AG04450 (cell line): ENCODE results near the gene SF3A1. TPM values are rescaled to one million over a fixed set of nuclear protein-coding genes. Genes with fewer than 3 reads are reported as not detected.

Experiments used
- CTCF ChIA-PET: fragments of 300-600, 350-600 bp; formaldehyde crosslinking; extraction: SDS; loops from one replicate; lab custom pipeline; 2022; ENCODE audit warnings: antibody characterized with exemption, inconsistent platforms; lab: Charles Lee
- POLR2A ChIA-PET: fragments of 350-600 bp; formaldehyde crosslinking; extraction: SDS; loops from one replicate; lab custom pipeline; 2021; ENCODE audit warnings: antibody characterized with exemption, inconsistent platforms; lab: Yijun Ruan, JAX
- DNase-seq: peaks from one replicate; pipeline ENCODE4 v3.0.0-alpha.2; 2011; ENCODE audit warnings: low read depth, low spot score
- H3K27ac ChIP-seq: one replicate; pipeline ENCODE4 v1.5.1; 2012; ENCODE audit warnings: low read depth, low read length, control low read depth
- H3K27me3 ChIP-seq: one replicate; pipeline ENCODE4 v1.6.0; 2012; ENCODE audit warnings: low read length; ENCODE audit not compliant: control insufficient read depth, insufficient read depth
- H3K4me3 ChIP-seq: 2 replicates; pipeline ENCODE4 v1.5.1; 2011; ENCODE audit warnings: mild to moderate bottlenecking, low read depth, low read length, control low read depth
- H3K9me3 ChIP-seq: 2 replicates; pipeline ENCODE4 v1.5.1; 2012; ENCODE audit warnings: low read length; ENCODE audit not compliant: control insufficient read depth, insufficient read depth
- polyA plus RNA-seq: library from polyadenylated mRNA; depleted of rRNA; stranded (reverse); fragments of >200 nt; gene quantifications from 2 replicates; pipeline ENCODE4 v1.2.3, GENCODE V29; 2011
- TF ChIP-seq, protein P1 (sequence below): IDR thresholded peaks from 2 replicates; pipeline ENCODE4 v1.5.1; 2011; ENCODE audit warnings: low read depth, low read length, control low read depth, inconsistent platforms

Gene SF3A1
- polyA plus RNA-seq, 1 experiment = 53.1 TPM

DNA sequence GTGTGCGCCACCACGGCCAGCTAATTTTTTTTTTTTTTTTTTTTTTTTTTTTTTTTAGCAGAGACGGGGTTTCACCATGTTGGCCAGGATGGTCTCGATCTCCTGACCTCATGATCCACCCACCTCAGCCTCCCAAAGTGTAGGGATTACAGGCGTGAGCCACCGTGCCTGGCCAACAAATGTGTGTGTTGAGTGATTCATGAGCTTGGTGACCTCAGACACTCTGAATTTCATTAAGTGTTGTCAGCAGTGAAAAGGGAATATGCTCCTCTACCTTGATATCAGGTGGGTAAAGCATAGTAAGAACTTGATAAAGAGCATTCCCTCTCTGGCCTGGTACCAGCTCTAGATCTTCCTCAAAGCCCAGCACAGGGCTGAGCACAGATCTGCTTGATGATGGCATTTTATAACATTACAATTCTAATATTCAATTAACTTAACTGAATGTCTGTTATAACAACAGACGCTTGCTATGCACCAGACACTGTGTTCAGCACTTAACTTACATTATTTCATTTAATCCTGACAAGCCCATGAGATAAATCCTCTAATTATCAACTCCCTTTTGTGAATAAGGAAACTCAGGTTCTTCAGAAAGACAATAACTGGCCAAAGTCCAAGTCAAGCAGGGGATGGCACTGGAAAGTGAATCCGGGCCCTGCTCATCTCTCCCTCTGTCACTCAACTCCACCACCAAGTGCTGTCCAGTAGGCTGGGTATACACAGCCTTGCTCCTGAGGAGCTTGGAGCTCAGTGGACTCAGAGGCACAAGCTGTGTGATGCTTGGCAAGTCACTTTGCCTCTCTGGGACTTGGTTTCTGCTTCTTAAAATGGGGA lies 42.9 kb downstream of the SF3A1 start:
- ChIA-PET CTCF (interaction anchor here (0.6 to 1.2 kb wide), 2 partner anchors 9 to 26 kb away, joined by 4 read pairs; no protein-coding TSS in a partner anchor), POLR2A (interaction anchor here (1.0 to 1.2 kb wide), 2 partner anchors 13 to 110 kb away, joined by 3 read pairs; partner anchors contain the start of gene TBC1D10A)
- Histone ChIP-seq H3K27me3 (no peaks in the 10 kb centered on the region), H3K4me3 (no peak overlapping the region), H3K27ac (peak overlapping the region; percentile 21), H3K9me3 (no peaks in the 10 kb centered on the region)
- DNase-seq = no peak
- TF ChIP-seq, protein P1, sequence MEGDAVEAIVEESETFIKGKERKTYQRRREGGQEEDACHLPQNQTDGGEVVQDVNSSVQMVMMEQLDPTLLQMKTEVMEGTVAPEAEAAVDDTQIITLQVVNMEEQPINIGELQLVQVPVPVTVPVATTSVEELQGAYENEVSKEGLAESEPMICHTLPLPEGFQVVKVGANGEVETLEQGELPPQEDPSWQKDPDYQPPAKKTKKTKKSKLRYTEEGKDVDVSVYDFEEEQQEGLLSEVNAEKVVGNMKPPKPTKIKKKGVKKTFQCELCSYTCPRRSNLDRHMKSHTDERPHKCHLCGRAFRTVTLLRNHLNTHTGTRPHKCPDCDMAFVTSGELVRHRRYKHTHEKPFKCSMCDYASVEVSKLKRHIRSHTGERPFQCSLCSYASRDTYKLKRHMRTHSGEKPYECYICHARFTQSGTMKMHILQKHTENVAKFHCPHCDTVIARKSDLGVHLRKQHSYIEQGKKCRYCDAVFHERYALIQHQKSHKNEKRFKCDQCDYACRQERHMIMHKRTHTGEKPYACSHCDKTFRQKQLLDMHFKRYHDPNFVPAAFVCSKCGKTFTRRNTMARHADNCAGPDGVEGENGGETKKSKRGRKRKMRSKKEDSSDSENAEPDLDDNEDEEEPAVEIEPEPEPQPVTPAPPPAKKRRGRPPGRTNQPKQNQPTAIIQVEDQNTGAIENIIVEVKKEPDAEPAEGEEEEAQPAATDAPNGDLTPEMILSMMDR = no peak

DNA sequence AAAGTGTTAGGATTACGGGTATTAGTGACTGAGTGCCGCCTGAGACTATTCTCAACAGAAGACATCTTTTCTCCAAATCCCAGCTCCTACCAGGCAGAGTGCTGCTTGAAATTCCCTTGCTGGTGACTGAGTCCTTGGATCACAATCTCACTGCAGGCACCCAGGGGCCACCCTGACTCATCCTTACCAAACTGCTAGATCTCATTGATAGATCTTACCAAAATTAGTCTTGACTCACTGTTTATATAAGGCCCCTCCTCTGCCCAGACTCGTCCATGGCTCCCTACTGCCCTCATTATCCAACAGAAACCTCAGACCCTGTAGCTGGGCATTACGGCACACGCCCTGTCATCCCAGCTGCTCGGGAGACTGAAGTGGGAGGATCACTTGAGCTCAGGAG lies 44.6 kb downstream of the SF3A1 start:
- Histone ChIP-seq H3K4me3 (no peak overlapping the region), H3K27me3 (no peaks in the 10 kb centered on the region), H3K27ac (peak overlapping the region; percentile 47), H3K9me3 (no peaks in the 10 kb centered on the region)
- ChIA-PET POLR2A (interaction anchor here (0.7 to 0.9 kb wide), 2 partner anchors 9 to 47 kb away, joined by 3 read pairs; no protein-coding TSS in a partner anchor), CTCF (interaction anchor here (0.5 to 0.6 kb wide), 2 partner anchors 49 to 641 kb away, joined by 3 to 5 read pairs; no protein-coding TSS in a partner anchor)
- TF ChIP-seq, protein P1 = no peak
- no peak for DNase-seq

DNA sequence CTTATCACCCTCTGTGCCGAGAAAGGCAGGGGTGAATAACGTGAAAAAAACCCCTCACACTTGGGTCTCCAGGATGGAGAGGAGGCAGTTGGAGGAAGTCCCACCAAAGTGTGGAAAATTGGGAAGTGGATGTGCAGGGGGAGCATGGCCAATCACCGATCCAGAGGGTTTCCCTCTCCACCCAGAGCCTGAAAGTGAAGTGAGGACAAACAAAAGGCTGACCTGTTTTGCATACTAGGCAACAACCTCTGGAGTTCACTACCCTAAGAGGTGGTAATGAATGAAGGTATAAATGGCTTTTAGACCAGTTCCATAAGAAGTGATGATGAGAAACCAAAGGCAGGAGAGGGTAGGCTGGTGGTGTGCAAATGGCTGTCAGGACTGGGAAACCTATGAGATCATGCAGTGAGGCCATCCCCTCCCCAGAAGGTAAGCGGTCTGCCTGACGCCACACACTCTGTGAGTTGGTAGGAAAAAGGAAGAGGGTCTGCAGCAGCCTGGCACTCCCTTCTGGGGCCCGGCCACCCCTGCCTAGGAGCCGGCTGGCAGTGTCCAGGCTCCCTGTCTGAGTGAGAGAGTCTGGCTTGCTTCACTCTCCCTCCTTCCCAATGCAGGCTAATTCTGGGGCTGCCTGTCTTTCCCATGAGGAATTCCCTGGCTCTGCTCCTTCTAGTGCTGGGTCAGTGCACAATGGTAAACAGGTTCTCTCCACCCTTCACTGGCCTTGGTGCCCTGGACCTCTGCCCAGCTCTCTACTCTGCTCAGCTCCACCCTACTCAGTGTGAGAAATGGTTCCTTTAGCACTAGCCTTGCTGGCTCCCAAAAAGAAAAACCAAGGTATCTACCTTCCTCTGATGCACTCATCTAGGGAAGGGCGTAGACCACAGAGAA lies 45.6 kb downstream of the SF3A1 start:
- DNase-seq = no peak
- no peak overlapping the region for H3K4me3 ChIP-seq
- peak overlapping the region; percentile 47 for H3K27ac ChIP-seq
- TF ChIP-seq, protein P1 = no peak
- H3K9me3 ChIP-seq = no peaks in the 10 kb centered on the region
- CTCF ChIA-PET = interaction anchor here (0.5 to 1.4 kb wide), 4 partner anchors 23 to 640 kb away, joined by 3 to 9 read pairs (median 4); partner anchors contain the start of gene CASTOR1
- POLR2A ChIA-PET = interaction anchor here (1.1 to 1.3 kb wide), 3 partner anchors 16 to 46 kb away, joined by 5 to 6 read pairs (median 6); partner anchors contain the start of genes CCDC157, SF3A1 and TBC1D10A
- no peaks in the 10 kb centered on the region for H3K27me3 ChIP-seq

DNA sequence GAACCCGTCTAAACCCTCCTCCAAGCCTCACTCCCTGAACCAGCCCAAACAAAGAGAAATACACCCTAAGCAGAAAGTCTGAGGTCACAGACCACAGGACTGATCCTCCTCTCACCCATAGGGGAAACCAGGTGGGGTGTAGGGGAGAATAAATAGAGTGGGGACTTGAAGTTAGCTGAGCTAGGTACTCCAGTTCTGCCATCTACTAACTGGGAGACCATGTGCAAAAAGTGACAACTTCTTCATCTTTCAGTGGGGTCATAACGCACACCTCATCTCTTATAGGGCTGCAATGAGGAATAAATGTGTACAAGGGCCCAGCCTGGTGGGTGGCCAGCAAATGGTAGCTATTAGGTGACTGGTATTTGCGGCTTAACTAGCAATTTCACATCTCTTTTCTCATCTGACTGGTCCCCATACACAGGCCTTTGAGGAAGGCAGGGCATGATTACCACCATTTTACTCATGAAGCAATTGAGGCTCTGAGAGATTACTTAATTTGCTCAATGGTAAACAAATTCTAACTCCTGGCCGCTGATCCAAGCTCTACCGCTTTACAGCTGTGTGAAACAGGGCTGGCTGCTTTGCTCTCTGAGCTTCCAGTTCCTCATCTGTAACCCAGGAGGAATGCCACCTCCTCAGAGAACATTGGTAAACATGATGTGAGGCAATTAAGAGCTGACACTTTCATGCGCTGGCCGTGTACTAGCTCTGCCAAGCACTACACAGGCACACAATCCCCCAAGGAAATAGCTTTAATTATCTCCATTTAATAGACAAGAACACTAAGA lies 46.5 kb downstream of the SF3A1 start:
- no peaks in the 10 kb centered on the region for H3K27me3 ChIP-seq
- DNase-seq = no peak
- CTCF ChIA-PET = interaction anchor here (0.7 to 1.4 kb wide), 2 partner anchors 22 to 25 kb away, joined by 3 to 9 read pairs; partner anchors contain the start of gene CASTOR1

More for the DNA sequence above, 46.5 kb downstream of the SF3A1 start:
- H3K4me3 ChIP-seq = no peak overlapping the region
- TF ChIP-seq, protein P1 = no peak
- H3K9me3 ChIP-seq = no peaks in the 10 kb centered on the region
- no peak overlapping the region for H3K27ac ChIP-seq
- POLR2A ChIA-PET = interaction anchor here (1.1 to 1.3 kb wide), 3 partner anchors 17 to 47 kb away, joined by 5 to 6 read pairs (median 6); partner anchors contain the start of genes CCDC157, SF3A1 and TBC1D10A
